SHP77 (cell line): ENCODE measurements around the gene OR1G1.
"Not testable (repeated sequence)": the region's sequence is repeated elsewhere in the genome, so short reads cannot be mapped to it uniquely, and the experiment has no call there.

ENCODE experiments used
- DNase-seq, 2 experiments: peaks; one replicate each; lab custom pipeline; 2025; lab: John Stamatoyannopoulos, UW

OR1G1 gene

DNA sequence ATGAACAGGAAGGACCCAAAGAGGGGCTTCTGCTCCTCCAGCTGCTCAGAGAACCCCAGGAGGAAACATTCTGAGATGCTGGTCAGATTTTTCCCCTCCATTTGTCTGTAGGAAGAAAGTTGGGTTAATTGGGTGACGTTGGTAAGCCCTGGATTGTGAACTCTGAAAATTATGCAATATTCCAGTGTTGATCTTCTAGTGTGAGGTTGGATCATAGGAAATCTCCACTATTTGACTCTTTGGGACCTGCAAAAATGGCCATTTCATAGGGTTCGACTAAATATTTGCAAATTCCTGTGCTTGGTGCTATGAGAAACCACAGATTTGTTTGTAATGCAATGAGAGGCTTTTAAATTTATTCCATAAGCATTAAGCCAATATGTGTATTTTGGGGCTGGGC, at the start of gene OR1G1:
OR1G1 (minus strand) TSS at position 101 of the 400 bp plus-strand sequence; CDS start at position 101, 0 bp downstream.
- DNase-seq: no peak

DNA sequence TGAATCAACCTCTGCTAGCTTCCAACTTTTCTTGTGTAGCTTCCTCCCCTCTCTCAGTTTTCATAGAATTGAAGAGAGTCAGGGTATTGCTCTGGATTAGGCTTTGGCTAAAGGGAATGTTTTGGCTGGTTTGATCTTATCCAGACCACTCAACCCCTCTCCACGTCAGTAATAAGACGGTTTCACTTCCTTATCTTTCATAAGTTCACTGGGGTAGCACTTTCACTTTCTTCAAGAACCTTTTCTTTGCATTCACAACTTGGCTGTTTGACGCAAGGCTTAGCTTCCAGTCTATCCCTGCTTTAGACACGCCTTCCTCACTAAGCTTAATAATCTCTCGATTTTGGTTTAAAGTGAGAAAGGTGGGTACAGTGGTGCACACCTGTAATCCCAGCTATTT, 40.2 kb upstream of the OR1G1 start:
- DNase-seq: no peak

DNA sequence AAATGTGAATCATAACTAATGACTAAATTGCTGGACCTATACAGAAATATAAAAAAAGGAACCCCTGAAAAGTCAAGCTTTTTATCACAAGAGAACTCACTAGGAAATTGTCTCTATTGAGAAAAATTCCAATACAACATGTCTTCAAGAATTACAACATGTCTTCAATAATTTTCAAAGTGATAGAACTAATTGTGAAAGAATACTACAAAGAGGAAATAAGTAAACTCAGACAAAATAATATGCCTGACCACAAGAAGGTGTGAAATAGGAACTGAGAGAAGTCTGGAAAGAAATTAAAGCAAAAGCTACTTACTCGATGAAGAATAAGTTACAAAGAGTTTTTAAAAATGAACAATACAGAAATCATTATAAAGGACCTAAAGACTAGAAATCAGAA, 29.9 kb upstream of the OR1G1 start:
- no peak for DNase-seq

DNA sequence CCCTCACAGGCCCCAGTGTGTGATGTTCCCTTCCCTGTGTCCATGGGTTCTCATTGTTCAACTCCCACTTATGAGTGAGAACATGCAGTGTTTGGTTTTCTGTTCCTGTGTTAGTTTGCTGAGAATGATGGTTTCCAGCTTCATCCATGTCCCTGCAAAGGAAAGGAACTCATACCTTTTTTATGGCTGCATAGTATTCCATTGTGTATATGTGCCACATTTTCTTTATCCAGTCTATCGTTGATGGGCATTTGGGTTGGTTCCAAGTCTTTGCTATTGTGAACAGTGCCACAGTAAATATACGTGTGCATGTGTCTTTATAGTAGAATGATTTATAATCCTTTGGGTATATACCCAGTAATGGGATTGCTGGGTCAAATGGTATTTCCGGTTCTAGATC, 10.1 kb upstream of the OR1G1 start:
- DNase-seq: not testable (repeated sequence)

DNA sequence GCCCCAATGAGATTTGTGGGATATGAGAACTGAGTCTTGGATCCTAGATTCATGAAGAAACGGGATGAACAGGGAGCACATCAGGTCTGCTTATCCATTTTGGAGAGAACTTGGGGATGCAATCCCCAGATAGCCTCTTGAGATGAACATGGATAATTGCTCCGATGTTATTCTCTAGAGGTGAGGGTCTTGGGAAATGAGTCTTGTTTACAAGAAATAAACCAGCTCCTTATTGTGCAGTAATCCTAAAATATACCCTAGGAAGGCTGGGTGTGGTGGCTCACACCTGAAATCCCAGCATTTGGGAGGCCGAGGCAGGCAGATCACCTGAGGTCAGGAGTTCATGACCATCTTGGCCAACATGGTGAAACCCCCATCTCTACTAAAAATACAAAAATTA, 23.0 kb downstream of the OR1G1 start, which contains the start of gene OR1D2:
OR1D2 (minus strand) TSS at position 101 of the 400 bp plus-strand sequence. CDS start 11,426 bp downstream, outside the sequence.
- no peak for DNase-seq
